Measurements from ENCODE around the gene ZNF652.
"Not testable (repeated sequence)": the region's sequence is repeated elsewhere in the genome, so short reads cannot be mapped to it uniquely, and the experiment has no call there.

Gene ZNF652

DNA sequence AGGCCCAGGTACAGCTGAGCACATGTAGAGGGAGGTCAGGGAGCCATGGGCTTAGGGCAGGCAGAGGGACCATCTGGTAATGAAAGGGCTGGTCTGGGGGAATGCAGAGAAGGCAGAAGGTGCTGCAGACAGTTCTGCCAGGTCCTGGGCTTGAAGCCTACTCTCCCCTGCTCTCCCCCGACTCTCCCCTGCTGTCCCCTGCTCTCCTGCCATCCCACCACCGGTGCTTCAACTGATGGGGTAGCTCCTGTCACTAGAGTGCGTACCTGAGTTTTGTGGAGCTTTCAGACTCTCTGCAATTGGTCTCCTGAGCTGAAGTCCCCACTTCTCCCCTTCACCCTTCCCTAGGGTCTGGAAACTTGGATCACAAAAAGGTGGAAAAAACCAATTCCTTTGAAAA is 94.1 kb downstream of the ZNF652 start:
- Histone ChIP-seq H3K4me2 (ENCODE audit: low read depth, low read length) (no peak overlapping the region), H3K4me3 (ENCODE audit: low read length) (no peak overlapping the region), H2AFZ (ENCODE audit: low read length) (no peak overlapping the region), H3K9me2 (replicated peaks; ENCODE audit: insufficient read depth, low read length) (no peaks in the 10 kb centered on the region), H3K9me3 (replicated peaks; ENCODE audit: insufficient read depth, low read length) (no peaks in the 10 kb centered on the region), H3K36me3 (replicated peaks; ENCODE audit: insufficient read depth, low read length) (no peaks in the 10 kb centered on the region), H4K20me1 (ENCODE audit: insufficient read depth, low read length) (no peaks in the 10 kb centered on the region), H3K9ac (ENCODE audit: low read length) (no peak overlapping the region), H3F3A (ENCODE audit: insufficient read depth, low read length) (no peaks in the 10 kb centered on the region), H3K4me1 (ENCODE audit: low read length) (no peaks in the 10 kb centered on the region), H3K27me3 (replicated peaks; ENCODE audit: insufficient read depth, low read length) (no peaks in the 10 kb centered on the region), H3K79me2 (ENCODE audit: low read length) (no peaks in the 10 kb centered on the region), H3K27ac (ENCODE audit: low read length) (no peak overlapping the region)
- TF ChIP-seq EZH2phosphoT487 (IDR thresholded peaks at IDR 0.05; ENCODE audit: low read length) (no peak), EZH2 (optimal IDR thresholded peaks at IDR 0.05; ENCODE audit: low read depth, low read length) (no peak)
- TF ChIP-seq, protein P1, sequence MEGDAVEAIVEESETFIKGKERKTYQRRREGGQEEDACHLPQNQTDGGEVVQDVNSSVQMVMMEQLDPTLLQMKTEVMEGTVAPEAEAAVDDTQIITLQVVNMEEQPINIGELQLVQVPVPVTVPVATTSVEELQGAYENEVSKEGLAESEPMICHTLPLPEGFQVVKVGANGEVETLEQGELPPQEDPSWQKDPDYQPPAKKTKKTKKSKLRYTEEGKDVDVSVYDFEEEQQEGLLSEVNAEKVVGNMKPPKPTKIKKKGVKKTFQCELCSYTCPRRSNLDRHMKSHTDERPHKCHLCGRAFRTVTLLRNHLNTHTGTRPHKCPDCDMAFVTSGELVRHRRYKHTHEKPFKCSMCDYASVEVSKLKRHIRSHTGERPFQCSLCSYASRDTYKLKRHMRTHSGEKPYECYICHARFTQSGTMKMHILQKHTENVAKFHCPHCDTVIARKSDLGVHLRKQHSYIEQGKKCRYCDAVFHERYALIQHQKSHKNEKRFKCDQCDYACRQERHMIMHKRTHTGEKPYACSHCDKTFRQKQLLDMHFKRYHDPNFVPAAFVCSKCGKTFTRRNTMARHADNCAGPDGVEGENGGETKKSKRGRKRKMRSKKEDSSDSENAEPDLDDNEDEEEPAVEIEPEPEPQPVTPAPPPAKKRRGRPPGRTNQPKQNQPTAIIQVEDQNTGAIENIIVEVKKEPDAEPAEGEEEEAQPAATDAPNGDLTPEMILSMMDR (IDR thresholded peaks at IDR 0.05; ENCODE audit: low read length), result no peak
- DNase-seq, result no peak

- H3K4me3 ChIP-seq (ENCODE audit: low read length), result no peak overlapping the region
Observed at GRCh38 chr17:49266233-49266632, 95.8 kb downstream of the ZNF652 start.

DNA sequence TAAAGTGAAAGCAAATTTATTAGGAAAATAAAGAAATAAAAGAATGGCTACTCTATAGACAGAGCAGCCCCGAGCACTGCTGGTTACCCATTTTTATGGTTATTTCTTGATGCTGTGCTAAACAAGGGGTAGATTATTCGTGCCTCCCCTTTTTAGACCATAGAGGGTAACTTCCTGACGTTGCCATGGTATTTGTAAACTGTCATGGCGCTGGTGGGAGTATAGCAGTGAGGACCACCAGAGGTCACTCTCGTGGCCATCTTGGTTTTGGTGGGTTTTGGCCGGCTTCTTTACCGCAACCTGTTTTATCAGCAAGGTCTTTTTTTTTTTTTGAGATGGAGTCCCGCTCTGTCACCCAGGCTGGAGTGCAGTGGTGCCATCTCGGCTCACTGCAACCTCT is 100.5 kb downstream of the ZNF652 start:
- H3K4me1 ChIP-seq (ENCODE audit: low read length); H3K36me3 ChIP-seq (replicated peaks; ENCODE audit: insufficient read depth, low read length); H3K27me3 ChIP-seq (replicated peaks; ENCODE audit: insufficient read depth, low read length); H3K9me3 ChIP-seq (replicated peaks; ENCODE audit: insufficient read depth, low read length); H3K9ac ChIP-seq (ENCODE audit: low read length); DNase-seq; H3K9me2 ChIP-seq (replicated peaks; ENCODE audit: insufficient read depth, low read length); H3K27ac ChIP-seq (ENCODE audit: low read length); H4K20me1 ChIP-seq (ENCODE audit: insufficient read depth, low read length); H2AFZ ChIP-seq (ENCODE audit: low read length); H3F3A ChIP-seq (ENCODE audit: insufficient read depth, low read length); H3K4me2 ChIP-seq (ENCODE audit: low read depth, low read length); H3K79me2 ChIP-seq (ENCODE audit: low read length); H3K4me3 ChIP-seq (ENCODE audit: low read length): not testable (repeated sequence)

More at GRCh38 chr17:49266233-49266632, 95.8 kb downstream of the ZNF652 start:
- TF ChIP-seq, protein P1 (IDR thresholded peaks at IDR 0.05; ENCODE audit: low read length), result no peak
- no peak for TF ChIP-seq EZH2 (optimal IDR thresholded peaks at IDR 0.05; ENCODE audit: low read depth, low read length)
- no peak for TF ChIP-seq EZH2phosphoT487 (IDR thresholded peaks at IDR 0.05; ENCODE audit: low read length)
- Histone ChIP-seq H3K27me3 (replicated peaks; ENCODE audit: insufficient read depth, low read length) (peaks cover 1% of the 10 kb centered on the region), H3K9ac (ENCODE audit: low read length) (no peak overlapping the region), H3K79me2 (ENCODE audit: low read length) (no peaks in the 10 kb centered on the region), H3K4me1 (ENCODE audit: low read length) (no peaks in the 10 kb centered on the region), H3K9me2 (replicated peaks; ENCODE audit: insufficient read depth, low read length) (no peaks in the 10 kb centered on the region), H2AFZ (ENCODE audit: low read length) (no peak overlapping the region), H4K20me1 (ENCODE audit: insufficient read depth, low read length) (no peaks in the 10 kb centered on the region), H3K4me2 (ENCODE audit: low read depth, low read length) (no peak overlapping the region), H3K27ac (ENCODE audit: low read length) (no peak overlapping the region), H3K36me3 (replicated peaks; ENCODE audit: insufficient read depth, low read length) (no peaks in the 10 kb centered on the region), H3K9me3 (replicated peaks; ENCODE audit: insufficient read depth, low read length) (no peaks in the 10 kb centered on the region), H3F3A (ENCODE audit: insufficient read depth, low read length) (no peaks in the 10 kb centered on the region)
- DNase-seq, result no peak

GRCh38 chr17:49260817-49261291 is 101.2 kb downstream of the ZNF652 start:
- H3K79me2 ChIP-seq (ENCODE audit: low read length), result no peaks in the 10 kb centered on the region
- H3K9me3 ChIP-seq (replicated peaks; ENCODE audit: insufficient read depth, low read length), result no peaks in the 10 kb centered on the region
- peak overlapping the region; percentile 9; the same call in 1 of the 2 replicates for H3K9ac ChIP-seq (ENCODE audit: low read length)
- DNase-seq, result no peak
- peak overlapping the region; percentile 62 for H3K4me3 ChIP-seq (ENCODE audit: low read length)
- H4K20me1 ChIP-seq (ENCODE audit: insufficient read depth, low read length), result no peaks in the 10 kb centered on the region
- H3K9me2 ChIP-seq (replicated peaks; ENCODE audit: insufficient read depth, low read length), result no peaks in the 10 kb centered on the region
- TF ChIP-seq, protein P1 (IDR thresholded peaks at IDR 0.05; ENCODE audit: low read length), result no peak
- TF ChIP-seq EZH2phosphoT487 (IDR thresholded peaks at IDR 0.05; ENCODE audit: low read length) (no peak), EZH2 (optimal IDR thresholded peaks at IDR 0.05; ENCODE audit: low read depth, low read length) (no peak)
- no peaks in the 10 kb centered on the region for H3K4me1 ChIP-seq (ENCODE audit: low read length)
- no peaks in the 10 kb centered on the region for H3F3A ChIP-seq (ENCODE audit: insufficient read depth, low read length)
- H3K27me3 ChIP-seq (replicated peaks; ENCODE audit: insufficient read depth, low read length), result peaks cover 9% of the 10 kb centered on the region
- peak overlapping the region; percentile 87 for H2AFZ ChIP-seq (ENCODE audit: low read length)
- H3K27ac ChIP-seq (ENCODE audit: low read length), result no peak overlapping the region
- no peaks in the 10 kb centered on the region for H3K36me3 ChIP-seq (replicated peaks; ENCODE audit: insufficient read depth, low read length)
- H3K4me2 ChIP-seq (ENCODE audit: low read depth, low read length), result peak overlapping the region; percentile 99
